Measurements from ENCODE around the gene CSNK1E.

The CSNK1E gene

DNA sequence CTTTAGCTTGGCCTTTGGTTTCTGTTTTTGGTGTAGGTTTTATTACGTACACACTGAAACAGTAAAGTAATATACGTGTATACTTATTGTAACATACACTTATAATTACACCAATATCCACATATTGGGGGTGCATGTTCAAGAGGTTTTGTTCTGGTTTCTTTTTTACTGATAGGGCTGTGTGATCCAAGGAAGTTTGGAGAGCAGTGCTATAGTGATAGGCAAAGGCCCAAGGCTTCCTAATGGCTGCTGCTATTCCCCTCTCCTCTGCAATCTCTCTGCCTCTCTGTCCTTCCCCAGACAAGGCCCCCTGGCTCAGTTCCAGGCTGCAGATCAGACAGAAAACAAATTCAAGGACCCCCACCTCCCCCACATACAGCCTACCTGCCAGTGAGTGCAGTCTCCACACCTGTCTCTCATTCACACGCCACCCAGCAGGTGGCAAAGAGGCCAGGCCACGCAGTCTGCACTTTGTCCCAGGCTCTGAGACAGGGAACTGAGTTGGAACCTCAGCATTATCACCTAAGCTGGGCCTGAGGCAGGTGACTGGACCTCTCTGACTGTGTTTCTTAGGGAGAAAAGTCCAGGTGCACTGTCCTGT lies 59.5 kb downstream of the CSNK1E start:
- Histone ChIP-seq H3K4me3 (replicated peaks; ENCODE audit: insufficient read depth, low read length) (no peak overlapping the region), H3K27me3 (ENCODE audit: insufficient read depth, poor library complexity, severe bottlenecking) (no peaks in the 10 kb centered on the region), H3K27ac (replicated peaks) (no peak overlapping the region; the same call in 1 of the 2 replicates)
- DNase-seq (ENCODE audit: low read depth in 1 of 2, low spot score in 1 of 2), result no peak
- TF ChIP-seq SPI1 (IDR thresholded peaks at IDR 0.05; ENCODE audit: borderline replicate concordance, low read depth) (no peak), GABPA (IDR thresholded peaks at IDR 0.05; ENCODE audit: low read depth) (no peak), POLR2AphosphoS5 (IDR thresholded peaks at IDR 0.05; ENCODE audit: low read depth) (no peak)
- TF ChIP-seq, protein P1, sequence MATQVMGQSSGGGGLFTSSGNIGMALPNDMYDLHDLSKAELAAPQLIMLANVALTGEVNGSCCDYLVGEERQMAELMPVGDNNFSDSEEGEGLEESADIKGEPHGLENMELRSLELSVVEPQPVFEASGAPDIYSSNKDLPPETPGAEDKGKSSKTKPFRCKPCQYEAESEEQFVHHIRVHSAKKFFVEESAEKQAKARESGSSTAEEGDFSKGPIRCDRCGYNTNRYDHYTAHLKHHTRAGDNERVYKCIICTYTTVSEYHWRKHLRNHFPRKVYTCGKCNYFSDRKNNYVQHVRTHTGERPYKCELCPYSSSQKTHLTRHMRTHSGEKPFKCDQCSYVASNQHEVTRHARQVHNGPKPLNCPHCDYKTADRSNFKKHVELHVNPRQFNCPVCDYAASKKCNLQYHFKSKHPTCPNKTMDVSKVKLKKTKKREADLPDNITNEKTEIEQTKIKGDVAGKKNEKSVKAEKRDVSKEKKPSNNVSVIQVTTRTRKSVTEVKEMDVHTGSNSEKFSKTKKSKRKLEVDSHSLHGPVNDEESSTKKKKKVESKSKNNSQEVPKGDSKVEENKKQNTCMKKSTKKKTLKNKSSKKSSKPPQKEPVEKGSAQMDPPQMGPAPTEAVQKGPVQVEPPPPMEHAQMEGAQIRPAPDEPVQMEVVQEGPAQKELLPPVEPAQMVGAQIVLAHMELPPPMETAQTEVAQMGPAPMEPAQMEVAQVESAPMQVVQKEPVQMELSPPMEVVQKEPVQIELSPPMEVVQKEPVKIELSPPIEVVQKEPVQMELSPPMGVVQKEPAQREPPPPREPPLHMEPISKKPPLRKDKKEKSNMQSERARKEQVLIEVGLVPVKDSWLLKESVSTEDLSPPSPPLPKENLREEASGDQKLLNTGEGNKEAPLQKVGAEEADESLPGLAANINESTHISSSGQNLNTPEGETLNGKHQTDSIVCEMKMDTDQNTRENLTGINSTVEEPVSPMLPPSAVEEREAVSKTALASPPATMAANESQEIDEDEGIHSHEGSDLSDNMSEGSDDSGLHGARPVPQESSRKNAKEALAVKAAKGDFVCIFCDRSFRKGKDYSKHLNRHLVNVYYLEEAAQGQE (IDR thresholded peaks at IDR 0.05; ENCODE audit: insufficient replicate concordance, low read depth), result no peak
- TF ChIP-seq, protein P2, sequence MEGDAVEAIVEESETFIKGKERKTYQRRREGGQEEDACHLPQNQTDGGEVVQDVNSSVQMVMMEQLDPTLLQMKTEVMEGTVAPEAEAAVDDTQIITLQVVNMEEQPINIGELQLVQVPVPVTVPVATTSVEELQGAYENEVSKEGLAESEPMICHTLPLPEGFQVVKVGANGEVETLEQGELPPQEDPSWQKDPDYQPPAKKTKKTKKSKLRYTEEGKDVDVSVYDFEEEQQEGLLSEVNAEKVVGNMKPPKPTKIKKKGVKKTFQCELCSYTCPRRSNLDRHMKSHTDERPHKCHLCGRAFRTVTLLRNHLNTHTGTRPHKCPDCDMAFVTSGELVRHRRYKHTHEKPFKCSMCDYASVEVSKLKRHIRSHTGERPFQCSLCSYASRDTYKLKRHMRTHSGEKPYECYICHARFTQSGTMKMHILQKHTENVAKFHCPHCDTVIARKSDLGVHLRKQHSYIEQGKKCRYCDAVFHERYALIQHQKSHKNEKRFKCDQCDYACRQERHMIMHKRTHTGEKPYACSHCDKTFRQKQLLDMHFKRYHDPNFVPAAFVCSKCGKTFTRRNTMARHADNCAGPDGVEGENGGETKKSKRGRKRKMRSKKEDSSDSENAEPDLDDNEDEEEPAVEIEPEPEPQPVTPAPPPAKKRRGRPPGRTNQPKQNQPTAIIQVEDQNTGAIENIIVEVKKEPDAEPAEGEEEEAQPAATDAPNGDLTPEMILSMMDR (IDR thresholded peaks at IDR 0.05; ENCODE audit: insufficient read depth, low read length), result no peak

DNA sequence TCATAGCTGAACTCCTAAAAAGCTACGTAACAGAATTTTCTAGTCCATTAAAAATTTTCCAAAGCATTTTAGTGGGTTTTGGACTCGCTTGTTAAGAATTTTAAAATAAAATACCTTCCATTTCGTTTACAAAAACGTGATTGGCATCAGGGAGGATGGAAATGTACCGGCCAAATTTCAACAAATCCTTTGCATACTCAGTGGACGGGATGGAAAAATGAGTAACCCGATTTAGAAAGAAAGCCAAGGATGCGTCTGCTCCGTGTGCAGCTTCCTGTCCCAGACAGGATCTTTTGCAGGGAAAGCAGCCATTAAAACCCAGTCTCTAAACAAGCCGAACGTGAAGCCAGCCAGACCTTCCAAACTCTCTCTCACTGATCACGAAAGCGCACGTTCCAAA lies 60.1 kb downstream of the CSNK1E start:
- H3K27ac ChIP-seq (replicated peaks), result no peak overlapping the region
- H3K4me3 ChIP-seq (replicated peaks; ENCODE audit: insufficient read depth, low read length), result no peak overlapping the region

DNA sequence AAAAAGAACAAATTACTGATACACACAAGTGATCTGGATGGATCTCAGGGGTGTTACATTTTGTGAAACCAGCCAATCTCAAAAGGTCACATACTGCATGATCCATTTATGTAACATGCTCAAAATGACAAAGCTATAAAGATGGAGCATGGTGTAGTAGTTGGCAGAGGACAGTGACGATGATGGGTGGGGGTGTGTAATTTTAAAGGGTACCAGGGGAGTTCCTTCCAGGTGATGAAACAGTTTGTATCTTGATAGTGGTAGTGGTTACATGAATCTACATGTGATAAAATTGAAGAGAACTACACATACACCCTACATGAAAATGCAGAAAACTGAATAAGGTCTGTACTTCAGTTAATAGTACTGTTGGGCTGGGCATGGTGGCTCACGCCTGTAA lies 61.5 kb downstream of the CSNK1E start:
- Histone ChIP-seq H3K27me3 (ENCODE audit: insufficient read depth, poor library complexity, severe bottlenecking) (no peaks in the 10 kb centered on the region), H3K4me3 (replicated peaks; ENCODE audit: insufficient read depth, low read length) (no peak overlapping the region), H3K27ac (replicated peaks) (no peak overlapping the region)
- no peak for TF ChIP-seq GABPA (IDR thresholded peaks at IDR 0.05; ENCODE audit: low read depth)
- TF ChIP-seq POLR2AphosphoS5 (IDR thresholded peaks at IDR 0.05; ENCODE audit: low read depth), result no peak
- no peak for TF ChIP-seq SPI1 (IDR thresholded peaks at IDR 0.05; ENCODE audit: borderline replicate concordance, low read depth)
- TF ChIP-seq, protein P2 (IDR thresholded peaks at IDR 0.05; ENCODE audit: insufficient read depth, low read length), result no peak
- TF ChIP-seq, protein P1 (IDR thresholded peaks at IDR 0.05; ENCODE audit: insufficient replicate concordance, low read depth), result no peak
- DNase-seq (ENCODE audit: low read depth in 1 of 2, low spot score in 1 of 2), result no peak

More for the DNA sequence above, 60.1 kb downstream of the CSNK1E start:
- TF ChIP-seq, protein P2 (IDR thresholded peaks at IDR 0.05; ENCODE audit: insufficient read depth, low read length), result no peak
- TF ChIP-seq POLR2AphosphoS5 (IDR thresholded peaks at IDR 0.05; ENCODE audit: low read depth), result no peak
- TF ChIP-seq GABPA (IDR thresholded peaks at IDR 0.05; ENCODE audit: low read depth), result no peak
- TF ChIP-seq, protein P1 (IDR thresholded peaks at IDR 0.05; ENCODE audit: insufficient replicate concordance, low read depth), result no peak
- no peak for TF ChIP-seq SPI1 (IDR thresholded peaks at IDR 0.05; ENCODE audit: borderline replicate concordance, low read depth)
- no peak for DNase-seq (ENCODE audit: low read depth in 1 of 2, low spot score in 1 of 2)
- no peaks in the 10 kb centered on the region for H3K27me3 ChIP-seq (ENCODE audit: insufficient read depth, poor library complexity, severe bottlenecking)

Measured in HL-60 (cell line).